Stimulated activated CD4-positive, alpha-beta T cell treated with anti-CD3 and anti-CD28 coated beads, Interleukin-15, amount 100 ng/mL, for 1 hour (primary cell): ENCODE measurements around the gene TCF12.

Source experiments
- DNase-seq, 2 donors: peaks; one replicate each; pipeline ENCODE4 v3.0.0-alpha.2; 2020; ENCODE audit warnings: low read depth in 1 of 2, low spot score in 1 of 2

TCF12 gene

DNA sequence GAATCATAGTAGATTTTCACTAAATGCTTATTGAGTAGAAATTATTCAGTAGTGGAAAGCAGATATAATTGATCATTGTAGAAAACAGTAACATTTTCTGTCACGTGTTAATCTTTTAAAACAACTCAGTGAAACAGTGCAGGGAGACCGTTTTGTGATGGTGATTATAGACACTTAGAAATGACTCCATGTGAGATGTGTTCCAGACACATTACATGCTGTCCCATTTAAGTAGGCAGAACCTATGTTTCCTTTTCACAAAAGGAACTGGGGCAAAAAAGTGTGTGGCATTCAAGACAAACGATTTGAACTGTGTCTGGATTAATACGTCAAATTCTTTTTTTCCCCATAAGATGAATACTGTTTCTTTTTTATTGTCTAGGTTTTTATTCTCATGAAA, 126.5 kb downstream of the TCF12 start:
- no peak for DNase-seq

DNA sequence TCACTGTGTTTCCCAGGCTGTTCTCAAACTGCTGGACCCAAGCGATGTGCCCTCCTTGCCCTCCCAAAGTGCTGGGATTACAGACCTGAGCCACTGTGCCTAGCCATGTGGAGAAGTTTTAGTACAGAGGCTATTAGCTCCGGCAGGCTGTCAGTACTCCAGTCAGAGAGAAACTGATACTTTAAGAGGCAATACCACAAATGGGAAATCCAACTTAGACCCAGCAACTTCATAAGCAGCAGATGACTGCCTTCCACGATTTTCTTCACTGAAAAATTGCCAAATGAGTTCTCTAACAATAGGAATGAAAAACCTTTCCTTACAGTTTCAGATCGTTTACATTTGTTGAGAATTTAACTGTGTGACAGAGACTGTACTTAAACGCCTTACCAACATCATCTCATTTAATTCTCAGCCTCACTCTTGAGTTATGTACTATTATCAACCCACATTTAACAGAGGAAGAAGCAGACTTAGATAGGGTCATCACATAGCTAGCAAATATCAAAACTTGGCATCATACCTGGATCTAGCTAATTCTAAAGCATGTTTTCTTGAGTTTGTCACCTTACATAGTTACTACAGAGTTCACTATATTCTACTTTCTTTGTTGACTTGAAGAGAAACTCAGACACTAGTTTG, 127.4 kb downstream of the TCF12 start:
- DNase-seq, result no peak

DNA sequence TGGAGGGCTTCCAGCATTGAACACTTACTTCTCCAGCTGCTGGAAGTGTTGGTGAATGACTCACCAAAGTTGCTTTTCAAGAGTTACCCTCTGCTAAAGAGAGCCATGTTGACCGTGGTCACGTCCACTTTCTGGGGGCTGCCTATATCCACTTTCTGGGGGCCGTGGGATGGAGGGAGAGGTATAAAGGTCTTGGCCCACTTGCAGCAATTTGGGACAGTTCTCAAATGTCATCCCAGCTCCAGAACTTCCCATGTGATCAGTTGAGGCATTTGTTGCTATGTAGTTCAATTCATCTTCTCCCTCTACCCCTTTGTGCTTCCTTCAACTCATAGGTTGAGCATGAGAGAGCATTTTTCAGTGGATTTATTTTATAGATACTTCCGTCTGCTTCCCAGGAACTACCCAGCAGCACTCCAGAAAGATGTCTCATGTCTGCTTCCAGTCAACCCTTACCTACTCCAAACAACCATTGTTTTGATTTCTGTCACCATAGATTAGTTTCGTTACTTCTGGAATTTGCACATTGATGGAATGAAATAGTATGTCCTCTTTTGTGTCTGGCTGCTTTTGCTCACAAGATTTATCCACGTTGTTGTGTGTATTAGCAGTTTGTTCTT, 130.6 kb downstream of the TCF12 start:
- DNase-seq, result no peak

DNA sequence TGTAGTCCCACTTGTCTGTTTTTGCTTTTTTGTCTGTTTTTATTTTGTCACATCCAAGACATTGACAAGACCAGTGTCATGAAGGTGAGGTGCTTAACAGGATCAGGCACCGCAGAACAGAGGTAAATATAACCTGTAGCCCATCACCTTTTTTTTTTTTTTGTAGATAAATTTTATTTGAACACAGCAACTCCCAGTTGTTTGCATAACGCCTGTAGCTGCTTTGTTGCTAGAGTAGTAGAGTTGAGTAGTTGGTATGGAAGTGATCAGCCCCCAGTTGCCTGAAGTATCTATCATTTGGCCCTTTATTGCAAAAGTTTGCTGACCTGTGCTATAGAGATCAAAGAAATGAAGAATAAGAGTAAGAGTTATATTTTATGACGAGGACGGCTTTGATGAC, 135.0 kb downstream of the TCF12 start:
- no peak for DNase-seq

DNA sequence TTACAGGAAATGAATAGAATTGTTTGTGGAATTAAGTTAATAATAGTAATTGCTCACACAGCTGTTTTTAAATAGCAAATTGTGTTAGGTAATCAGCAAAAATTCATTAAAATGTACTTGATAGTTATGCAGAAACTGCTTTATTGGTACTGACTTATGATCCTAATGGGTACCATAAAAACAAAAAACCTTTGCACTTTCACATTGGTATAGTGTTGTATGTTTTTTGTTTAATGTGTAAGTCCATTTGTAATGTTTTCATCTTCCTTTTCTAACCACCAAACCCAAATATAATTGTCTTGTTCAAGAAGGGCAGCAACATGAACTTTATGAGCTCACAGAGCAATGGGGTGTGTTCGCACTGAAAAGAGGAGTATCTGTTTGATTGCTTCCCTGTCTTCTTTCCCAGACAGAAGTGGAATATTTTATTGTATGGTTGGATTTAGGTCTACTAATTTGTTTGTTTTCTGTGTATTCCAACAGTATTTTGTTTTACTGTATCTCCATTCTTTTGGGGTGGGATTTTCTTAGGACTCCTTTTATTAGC, 135.8 kb downstream of the TCF12 start:
- DNase-seq, result no peak

DNA sequence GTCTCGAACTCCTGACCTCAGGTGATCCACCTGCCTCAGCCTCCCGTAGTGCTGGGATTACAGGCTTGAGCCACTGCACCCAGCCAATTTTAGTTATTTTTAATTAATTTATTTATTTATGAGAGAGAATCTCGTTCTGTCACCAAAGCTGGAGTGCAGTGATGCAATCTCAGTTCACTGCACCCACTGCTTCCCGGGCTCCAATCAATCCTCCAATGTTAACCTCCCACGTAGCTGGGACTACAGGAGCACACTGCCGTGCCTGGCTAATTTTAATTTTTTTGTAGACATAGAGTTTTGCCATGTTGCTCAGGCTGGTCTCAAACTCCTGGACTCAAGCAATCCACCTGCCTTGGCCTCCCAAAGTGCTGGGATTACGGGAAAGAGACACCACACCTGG, 137.9 kb downstream of the TCF12 start:
- no peak for DNase-seq

DNA sequence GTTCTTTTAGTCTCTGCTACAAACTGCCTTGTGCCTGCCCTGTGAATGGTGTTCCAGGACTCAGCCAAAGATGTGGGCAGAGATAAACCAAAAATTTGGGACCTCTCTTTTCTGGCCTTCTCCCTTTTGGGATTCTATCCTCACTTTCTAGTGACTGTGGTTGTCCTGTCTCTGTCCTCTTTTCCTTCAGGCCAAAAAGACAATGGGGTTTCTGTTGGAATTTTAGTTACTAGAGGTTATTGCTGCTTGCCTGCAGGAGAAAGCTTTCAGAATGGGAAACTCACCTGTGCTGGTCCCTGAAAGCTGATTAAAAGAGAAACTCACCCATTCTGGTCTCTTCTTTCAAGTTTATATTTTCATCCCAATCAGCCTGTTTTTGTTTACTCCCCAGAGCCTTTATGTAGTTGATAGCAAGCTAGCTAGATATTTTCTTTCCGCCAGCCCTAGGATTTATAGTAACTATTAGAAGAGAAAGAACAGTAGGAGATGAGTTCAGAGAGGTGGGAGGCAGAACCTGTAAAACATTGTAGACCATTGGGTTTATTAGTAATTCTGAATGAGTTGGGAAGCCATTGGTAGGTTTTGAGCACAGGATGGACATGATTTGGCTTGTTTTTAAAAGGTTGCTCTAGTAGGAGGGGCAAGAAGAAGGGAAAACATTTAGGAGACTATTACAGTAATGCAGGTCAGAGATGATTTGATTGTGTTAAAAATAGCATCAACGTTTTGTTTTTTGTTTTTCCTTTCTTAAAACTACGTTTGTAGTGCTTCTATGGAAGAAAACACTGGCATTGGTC, 138.9 kb downstream of the TCF12 start:
- no peak for DNase-seq

DNA sequence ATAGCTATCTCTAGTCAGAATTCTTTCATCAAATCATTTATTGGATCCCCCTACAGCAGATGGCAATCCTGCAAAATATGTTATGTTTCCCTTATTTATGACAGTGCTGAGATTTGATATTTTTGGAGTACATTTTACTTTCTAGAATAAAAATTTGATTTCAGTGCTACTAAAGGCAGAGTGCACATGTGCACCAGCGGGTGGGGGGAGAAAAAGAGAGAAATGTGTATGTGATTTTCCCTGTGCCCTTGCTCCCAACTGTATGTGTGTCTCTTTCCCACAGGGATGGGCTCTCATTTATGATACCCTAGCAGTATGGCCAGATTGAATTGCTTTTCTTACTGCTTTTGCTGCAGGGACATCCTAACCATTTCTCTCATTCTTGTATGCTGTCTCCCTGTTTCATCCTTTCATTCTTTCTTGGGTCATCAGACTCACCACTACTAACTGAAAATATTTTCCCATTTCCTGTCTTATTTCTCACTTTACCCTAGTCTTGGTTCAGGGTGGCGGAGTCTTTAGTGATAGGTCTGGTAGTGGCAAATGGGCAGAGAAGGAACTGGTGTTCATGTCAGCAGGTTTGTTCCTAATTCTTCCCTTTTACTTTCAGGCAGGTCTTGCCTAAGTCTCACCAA, 140.7 kb downstream of the TCF12 start:
- no peak for DNase-seq

DNA sequence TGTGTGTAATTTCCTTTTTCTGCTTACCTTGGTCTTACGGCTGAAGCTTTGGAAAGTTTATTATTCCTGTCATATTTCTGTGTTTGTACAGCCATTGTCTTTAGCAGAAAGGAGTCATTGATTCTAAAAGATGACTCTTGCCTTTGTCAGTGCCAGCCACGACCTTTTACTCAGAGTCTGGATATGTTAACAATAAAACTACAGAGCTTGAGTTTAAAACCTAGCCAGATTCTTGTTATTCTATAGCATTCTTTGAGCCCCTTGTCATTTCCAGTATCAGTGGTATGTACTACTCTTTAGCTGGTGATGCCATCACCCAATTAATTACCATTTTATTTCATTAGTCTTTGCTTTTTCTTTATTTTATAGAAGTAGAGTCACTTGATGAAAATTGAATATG, 142.4 kb downstream of the TCF12 start:
- DNase-seq, result no peak

DNA sequence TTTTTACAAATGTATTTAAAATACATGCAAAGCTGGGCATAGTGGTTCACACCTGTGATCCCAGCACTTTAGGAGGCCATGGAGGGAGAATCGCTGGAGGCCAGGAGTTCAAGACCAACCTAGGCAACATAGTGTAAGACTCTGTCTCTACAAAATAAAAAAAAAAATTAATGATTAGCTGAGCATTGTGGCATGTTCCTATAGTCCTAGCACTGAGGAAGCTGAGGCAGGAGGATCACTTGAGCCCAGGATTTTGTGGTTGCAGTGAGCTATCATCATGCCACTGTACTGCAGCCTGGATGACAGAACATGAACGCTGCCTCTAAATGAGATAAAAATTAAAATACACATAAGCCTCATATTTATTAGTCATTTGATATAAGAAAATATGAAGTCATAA, 142.8 kb downstream of the TCF12 start:
- DNase-seq, result no peak

DNA sequence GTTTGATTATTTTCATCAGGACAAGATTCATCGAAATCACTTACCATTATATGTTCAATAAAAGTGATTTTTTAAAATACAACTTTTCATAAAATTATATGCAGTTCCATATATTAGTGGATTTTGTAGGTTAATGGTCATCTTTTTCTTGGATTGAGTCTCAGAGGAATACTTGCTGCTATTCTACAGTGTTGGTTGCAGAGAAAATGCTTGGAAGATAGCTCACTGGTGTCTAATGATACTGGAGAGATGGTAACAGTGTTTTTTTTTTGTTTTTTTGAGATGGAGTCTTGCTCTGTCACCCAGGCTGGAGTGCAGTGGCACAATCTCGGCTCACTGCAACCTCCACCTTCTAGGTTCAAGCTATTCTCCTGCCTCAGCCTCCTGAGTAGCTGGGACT, 143.3 kb downstream of the TCF12 start:
- DNase-seq, result no peak

DNA sequence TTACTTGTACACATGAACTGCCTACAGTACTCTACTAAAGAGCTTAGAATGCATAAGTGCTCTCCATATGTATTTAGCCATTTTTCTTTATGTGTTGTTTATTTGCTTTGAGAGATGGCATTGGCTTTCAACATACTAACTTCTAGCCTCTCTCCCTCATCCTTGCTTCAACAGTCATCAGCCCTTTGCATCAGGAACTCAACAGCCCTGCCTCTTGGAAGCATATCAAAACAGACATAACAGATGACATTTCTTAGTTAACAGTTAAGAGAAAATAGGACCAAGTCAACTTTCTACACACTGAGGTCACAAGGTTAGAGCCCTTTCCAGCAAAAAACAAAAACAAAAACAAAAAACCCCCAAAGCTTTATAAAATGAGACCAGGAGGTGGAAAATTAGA, 145.6 kb downstream of the TCF12 start:
- DNase-seq, result no peak

DNA sequence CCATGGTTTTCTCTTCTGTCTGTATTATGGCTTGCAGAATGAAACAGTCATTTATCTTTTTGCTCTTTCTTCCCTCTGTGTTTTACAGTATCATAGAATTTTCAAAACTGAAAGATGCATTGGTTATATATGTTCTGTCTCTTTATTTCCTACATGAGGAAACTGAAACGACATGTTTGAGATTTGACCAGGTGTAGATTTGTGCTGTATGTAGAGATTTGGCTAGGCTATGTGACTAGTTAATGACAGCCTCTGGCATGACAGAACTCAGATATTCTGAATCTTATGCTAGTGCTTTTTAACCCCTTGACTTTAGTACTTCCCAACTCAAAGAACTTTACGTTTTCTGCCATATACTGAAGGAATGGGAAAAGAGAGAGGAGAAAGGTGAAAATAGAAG, 151.0 kb downstream of the TCF12 start:
- no peak for DNase-seq

DNA sequence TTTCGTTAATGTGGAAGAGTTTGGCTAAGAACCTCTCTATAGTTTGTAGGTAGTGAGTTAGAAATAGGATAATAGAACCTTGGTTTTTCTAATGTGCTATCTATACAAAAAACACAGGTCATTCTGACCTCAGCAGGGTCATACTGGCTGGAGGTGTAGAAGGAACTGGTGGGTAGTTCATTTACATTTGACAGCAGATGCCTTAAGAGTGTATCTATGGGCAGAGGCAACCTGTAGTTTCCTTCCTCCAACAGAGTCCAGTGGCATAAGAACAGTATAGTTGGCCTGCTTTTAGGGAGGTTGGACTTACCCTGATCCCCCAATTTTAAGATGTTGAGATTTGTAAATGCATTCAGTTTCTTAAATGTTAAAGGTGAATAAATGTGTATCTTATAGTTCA, 152.2 kb downstream of the TCF12 start:
- DNase-seq, result no peak

DNA sequence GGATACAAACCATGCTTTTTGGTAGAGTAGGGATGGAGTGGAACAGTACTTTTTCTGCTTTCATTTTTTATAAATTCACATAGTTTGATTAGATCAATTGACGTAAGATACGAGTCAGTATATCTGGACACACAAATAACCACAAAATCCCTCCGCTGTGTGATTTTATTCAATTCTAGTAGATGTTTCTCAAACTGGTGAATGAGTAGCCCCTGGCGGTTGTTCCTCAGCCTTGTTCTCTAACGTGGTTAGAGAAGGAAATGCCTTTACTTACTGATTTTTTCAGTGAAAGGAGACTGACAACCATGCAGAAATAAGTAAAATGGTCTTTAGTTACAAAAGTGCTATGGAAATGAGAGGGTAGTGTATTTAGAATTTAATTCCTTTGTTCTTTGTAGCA, 161.0 kb downstream of the TCF12 start:
- DNase-seq, result no peak

DNA sequence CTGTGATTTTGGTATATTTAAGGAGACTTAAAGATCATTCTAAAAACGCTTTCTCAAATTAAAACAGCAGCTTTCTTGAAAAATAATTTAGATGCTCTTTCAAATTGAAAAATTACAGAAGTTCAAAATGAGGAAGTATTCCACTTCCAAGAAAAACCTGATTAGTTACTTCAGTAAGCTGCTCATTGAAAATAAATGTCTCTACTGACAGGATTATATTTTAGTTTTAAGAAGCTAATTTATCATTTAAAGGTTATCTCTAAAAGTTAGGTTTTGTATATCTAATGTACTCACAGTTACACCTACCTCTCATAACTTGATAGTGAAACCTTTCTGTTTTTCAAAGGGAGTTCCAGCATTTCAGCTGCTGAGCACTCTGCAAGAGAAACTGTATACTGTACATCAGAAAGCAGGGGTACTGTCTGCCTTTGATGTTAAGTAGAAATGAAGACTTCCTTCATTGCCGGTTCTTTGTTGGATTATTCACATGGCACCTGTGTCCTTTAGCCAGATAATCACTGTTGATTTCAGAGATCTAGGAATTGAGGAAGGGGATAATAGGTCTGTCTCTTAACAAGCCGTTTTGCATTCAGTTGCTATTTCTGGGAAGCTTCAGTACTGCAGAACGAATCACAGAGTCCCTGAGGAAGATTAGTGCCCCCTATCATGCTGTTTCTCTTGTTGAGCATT, 161.6 kb downstream of the TCF12 start:
- no peak for DNase-seq

DNA sequence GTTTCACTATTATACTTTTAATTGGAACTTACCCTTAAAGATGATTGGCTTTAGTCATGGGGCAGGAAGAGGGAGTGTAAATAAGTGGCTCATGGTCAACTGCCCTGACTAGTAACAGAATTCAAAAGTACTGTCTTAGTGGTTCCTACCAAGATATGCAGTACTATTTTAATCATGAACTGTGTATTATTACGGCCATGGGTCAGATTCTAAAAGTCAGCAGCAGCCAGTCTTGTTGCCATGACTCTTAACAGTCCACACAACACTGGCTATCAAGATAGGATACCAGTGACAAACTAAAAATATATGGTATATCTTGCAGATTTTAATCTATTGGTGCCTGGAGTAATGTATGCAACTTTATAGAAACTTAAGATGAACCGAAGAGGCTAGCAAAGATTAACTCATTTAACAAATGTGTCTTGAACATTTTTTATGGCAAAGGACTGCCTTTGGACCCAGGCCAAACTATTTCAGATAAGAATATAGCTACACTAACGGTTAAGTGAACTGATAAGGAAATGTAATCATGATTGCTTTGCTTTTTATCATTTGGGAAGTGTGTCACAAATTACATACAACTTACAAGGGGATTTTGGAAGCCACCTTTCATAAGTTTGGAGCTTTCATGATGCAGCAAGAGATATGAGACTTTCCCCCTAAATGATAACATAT, 163.7 kb downstream of the TCF12 start:
- DNase-seq, result no peak

DNA sequence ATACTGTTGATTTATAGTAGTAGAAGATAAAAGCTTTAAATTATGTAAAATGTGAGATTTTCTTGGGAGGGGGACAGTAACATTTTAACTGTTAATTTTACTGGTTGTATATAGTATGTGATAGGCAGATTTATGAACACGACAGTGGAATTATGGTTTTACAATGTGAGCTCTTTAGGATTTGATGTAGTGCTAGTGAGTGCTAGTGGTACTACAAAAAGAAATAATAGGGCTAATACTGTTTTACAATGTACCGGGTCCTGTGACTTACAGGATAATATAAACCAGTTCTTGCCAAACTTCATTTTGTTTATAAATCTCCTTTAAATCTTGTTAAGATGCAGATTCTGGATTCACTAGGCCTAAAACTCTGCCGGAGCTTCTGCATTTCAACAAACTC, 165.7 kb downstream of the TCF12 start:
- no peak for DNase-seq

DNA sequence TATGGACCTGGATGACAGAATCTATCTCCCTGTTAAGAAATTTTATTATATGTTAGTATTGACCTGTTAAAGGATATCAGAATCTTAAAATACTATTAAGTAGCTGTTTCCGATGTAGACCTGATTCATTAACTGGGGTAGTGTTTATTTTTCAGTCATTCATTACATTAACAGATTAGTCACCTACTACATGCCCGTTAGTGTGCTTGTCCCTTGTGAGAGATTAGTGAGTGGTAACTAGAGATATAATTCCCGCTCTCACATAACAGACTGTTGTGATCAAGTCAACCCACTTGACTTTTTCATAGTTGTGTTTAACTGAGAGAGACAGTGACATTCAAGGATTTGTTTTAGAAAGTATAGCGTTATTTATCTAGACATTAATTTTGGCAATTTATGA, 166.8 kb downstream of the TCF12 start:
- DNase-seq, result no peak

DNA sequence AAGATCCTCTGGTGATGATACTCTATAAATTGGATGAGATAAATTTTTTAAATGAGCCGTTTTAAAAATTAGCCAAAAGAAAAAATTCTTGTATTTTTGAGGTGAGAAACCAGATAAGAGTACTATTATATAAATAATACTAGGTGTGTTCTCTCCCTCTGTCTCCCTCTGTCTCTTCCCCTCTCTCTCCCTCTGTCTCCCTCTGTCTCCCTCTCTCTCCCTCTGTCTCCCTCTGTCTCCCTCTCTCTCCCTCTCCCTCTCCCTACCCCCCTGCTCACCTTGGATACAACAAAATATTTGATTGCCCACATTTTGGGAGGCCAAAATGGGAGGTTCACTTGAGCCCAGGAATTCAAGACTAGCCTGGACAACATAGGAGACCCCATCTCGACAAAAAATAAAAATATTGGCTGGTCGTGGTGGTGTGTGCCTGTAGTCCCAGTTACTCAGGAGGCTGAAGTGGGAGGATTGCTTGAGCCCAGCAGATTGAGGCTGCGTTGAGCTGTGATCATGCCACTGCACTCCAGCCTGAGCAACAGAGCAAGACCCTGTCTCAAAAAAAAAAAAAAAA, 168.5 kb downstream of the TCF12 start:
- DNase-seq, result no peak
